ENCODE measurements around the gene RPS24.

DNA sequence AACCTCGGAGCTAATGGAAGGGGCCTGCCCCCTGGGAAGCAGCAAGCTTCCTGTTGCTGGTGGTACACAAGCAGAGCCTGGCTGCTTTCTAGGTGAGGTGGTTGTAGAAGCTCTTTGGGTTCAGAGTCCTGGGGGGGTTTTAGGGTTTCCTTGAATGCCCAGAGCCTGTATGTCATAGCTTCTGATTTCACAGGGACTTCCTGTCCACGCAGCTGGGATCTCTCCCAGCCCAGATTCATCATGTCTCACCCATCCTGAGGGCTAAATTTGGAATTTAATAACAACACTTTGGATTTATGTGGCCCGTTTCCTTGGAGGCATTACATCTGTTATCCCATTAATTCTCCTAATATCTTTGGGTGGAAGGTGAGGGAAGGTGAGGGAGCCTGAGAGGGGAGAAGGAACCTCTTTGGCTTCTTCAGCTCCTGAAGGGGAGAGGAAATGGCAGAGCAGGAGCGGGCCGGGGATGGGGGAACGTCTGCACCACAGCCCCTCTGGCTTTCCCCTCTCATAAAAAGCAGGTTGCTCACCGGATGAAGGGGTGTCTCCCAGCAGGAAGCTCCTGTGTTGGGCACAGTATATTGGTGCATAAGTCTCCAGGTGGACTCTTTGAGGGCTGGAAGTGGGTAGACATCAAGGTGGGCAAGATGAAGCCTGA is 19.7 kb downstream of the RPS24 start:
- TF ChIP-seq, protein P1, sequence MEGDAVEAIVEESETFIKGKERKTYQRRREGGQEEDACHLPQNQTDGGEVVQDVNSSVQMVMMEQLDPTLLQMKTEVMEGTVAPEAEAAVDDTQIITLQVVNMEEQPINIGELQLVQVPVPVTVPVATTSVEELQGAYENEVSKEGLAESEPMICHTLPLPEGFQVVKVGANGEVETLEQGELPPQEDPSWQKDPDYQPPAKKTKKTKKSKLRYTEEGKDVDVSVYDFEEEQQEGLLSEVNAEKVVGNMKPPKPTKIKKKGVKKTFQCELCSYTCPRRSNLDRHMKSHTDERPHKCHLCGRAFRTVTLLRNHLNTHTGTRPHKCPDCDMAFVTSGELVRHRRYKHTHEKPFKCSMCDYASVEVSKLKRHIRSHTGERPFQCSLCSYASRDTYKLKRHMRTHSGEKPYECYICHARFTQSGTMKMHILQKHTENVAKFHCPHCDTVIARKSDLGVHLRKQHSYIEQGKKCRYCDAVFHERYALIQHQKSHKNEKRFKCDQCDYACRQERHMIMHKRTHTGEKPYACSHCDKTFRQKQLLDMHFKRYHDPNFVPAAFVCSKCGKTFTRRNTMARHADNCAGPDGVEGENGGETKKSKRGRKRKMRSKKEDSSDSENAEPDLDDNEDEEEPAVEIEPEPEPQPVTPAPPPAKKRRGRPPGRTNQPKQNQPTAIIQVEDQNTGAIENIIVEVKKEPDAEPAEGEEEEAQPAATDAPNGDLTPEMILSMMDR (IDR thresholded peaks at IDR 0.05) = no peak
- TF ChIP-seq POLR2A (IDR thresholded peaks at IDR 0.05) (no peak), POLR2AphosphoS5 (IDR thresholded peaks at IDR 0.05; ENCODE audit: insufficient read depth in 1 of 2, low read depth in 1 of 2) (no peak)
